HTR-8/SVneo (cell line): ENCODE data around the gene C17orf50.
"Not testable (repeated sequence)": the region's sequence is repeated elsewhere in the genome, so short reads cannot be mapped to it uniquely, and the experiment has no call there.

Experiments used
- DNase-seq: peaks from one replicate; pipeline ENCODE4 v3.0.0; 2011; ENCODE audit warnings: low spot score, mixed read lengths; ENCODE audit not compliant: insufficient read length
- FAIRE-seq: peaks from 2 replicates; lab custom pipeline; 2011; peaks lifted over from hg19 to GRCh38; lab: Jason Lieb, UNC

Gene C17orf50

GRCh38 chr17:35750526-35751395, 9.9 kb upstream of the C17orf50 start:
- FAIRE-seq, result no peak
- DNase-seq, result no peak

GRCh38 chr17:35751541-35751940, 9.1 kb upstream of the C17orf50 start:
- FAIRE-seq, result not testable (repeated sequence)

GRCh38 chr17:35752471-35752870, 8.2 kb upstream of the C17orf50 start:
- FAIRE-seq, result no peak
- DNase-seq, result no peak

More at GRCh38 chr17:35751541-35751940, 9.1 kb upstream of the C17orf50 start:
- not testable (repeated sequence) for DNase-seq

- FAIRE-seq, result no peak
Observed at GRCh38 chr17:35752945-35753764, 7.5 kb upstream of the C17orf50 start, which contains the start of gene GAS2L2. Gene GAS2L2, minus strand, starts transcription at chr17:35753239. Its CDS starts 389 bp downstream, at chr17:35752850.

GRCh38 chr17:35757243-35757642, 3.4 kb upstream of the C17orf50 start:
- FAIRE-seq, result no peak

More at GRCh38 chr17:35752945-35753764, 7.5 kb upstream of the C17orf50 start, which contains the start of gene GAS2L2:
- no peak for DNase-seq

GRCh38 chr17:35761601-35762000, 914 bp downstream of the C17orf50 start:
- DNase-seq (no peak), FAIRE-seq (no peak)

More at GRCh38 chr17:35757243-35757642, 3.4 kb upstream of the C17orf50 start:
- no peak for DNase-seq

DNA sequence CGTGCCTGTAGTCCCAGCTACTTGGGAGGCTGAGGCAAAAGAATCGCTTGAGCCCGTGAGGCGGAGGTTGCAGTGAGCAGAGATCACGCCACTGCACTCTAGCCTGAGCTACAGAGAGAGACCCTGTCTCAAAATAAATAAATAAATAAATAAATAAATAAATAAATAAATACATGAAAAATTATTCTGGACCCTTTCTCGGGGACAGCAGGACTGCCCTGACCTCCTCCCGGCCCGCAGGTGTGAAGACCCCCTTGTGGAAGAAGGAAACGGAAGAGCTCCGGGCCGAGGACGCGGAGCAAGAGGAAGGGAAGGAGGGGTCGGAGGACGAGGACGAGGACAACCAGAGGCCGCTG, 3.1 kb downstream of the C17orf50 start:
- no peak for FAIRE-seq
- DNase-seq, result no peak

- FAIRE-seq (no peak), DNase-seq (peak; percentile 95)
Observed at GRCh38 chr17:35764123-35764991, 3.7 kb downstream of the C17orf50 start.

DNA sequence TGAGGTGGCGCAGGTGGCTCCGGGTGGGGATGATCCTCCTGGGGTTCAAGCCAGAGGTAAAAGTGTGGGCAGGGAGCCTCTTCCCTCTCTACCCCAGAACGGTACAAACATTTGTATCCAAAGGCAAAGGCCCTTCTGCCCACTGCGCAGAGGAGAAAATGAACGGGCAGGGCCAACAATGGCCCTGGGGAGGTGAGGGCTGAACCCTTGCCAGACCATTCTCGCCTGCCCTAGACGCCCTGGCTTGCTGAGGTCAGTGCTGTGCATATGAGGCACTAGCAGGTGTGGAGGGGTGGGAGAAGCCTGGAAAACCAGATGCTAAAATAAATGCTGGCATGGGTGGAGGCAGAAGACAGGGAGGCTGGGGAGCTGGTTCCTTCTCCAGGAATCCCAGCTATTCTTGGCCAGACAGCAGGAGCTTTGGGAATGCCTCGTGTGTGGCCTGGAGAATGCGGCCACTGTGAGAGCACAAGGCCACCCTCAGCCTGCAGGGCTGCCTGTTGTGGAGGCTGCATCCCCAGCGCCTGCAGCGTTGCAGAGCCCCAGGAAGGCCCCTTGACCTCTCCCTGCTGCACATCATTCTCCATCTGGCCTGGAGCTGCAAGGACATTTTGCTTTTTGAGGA, 4.5 kb downstream of the C17orf50 start:
- DNase-seq (no peak), FAIRE-seq (no peak)

GRCh38 chr17:35765756-35766488, 5.2 kb downstream of the C17orf50 start:
- FAIRE-seq (no peak), DNase-seq (no peak)

DNA sequence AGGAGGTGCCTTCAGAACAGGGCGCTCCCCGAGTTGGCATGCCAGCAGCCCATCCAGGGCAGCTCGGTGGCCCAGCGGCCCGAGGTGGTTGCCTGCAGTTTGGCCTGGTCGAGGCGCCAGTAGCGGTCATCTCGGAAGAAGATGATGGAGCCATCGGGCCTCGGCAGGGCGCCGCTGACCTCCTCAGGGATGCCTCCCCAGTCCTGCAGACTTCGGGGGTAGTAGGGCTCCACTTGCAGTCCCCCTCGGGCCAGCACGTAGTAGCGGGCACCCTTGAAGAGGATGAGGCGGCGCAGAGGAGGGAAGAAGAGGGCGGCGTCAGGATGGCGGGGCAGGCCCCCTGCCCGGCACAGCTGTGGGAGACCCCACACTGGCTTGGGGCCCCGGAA, 5.8 kb downstream of the C17orf50 start:
- no peak for FAIRE-seq
- DNase-seq, result no peak

- DNase-seq (peak; percentile 65), FAIRE-seq (no peak)
Observed at GRCh38 chr17:35766903-35767510, 6.3 kb downstream of the C17orf50 start.

GRCh38 chr17:35768797-35769196, 8.1 kb downstream of the C17orf50 start:
- no peak for DNase-seq
- no peak for FAIRE-seq

GRCh38 chr17:35769895-35770486, 9.3 kb downstream of the C17orf50 start:
- FAIRE-seq, result no peak

DNA sequence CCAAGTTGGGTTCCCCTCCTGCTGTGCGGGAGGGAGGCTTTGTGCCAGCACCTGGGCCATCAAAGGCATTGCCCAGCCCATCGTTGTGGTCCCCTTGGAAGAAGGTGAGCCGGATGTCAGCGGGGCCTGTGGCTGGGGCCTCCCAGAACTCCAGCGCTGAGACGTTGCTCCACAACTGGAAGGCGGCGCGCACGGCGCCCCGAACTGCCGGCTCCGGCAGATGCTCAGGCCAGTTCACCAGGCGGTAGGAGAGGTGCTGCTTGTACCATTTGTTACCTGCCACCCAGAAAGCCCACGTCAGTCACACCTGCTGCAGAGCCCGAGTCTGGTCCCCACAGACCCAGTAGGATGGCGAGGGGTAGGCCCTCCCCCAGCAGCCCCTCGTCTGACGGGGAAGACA, 12.4 kb downstream of the C17orf50 start:
- FAIRE-seq (no peak), DNase-seq (no peak)

More at GRCh38 chr17:35769895-35770486, 9.3 kb downstream of the C17orf50 start:
- DNase-seq, result no peak

DNA sequence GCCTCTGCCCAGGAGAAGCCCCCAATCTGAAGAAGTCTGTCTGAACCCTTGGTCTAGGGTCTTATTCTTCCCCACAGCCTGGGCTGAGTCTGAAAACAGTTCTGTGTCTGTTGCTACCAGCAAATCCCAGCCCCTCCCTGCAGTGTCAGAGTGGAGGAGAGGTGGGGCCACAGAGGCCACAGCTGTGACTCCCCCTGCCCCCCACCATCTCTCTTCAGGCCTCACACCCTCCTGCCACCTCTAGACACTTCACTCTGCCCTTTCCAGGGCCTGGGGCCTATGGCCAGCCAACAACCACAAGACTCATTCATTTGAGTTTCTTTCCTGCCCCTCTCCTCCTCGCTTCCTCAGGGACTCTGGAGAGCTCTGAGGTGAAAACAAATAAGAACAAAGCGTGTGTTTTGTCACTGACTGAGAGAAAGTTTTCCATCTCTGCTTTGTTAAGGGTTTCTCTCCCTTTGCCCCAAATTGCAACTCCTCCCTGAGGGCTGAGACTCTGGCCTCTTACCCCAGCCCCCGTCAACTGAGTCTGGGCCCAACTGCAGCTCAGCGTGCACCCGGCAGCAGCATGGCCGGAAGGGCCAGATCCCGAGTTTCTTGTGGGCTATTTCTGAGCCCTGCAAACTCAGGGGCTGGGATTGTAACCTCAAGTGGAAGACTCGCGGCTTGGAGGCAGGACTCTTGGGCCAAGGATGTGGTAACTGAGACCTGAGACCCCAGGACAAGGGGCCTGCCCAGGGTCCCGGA, 13.2 kb downstream of the C17orf50 start:
- no peak for FAIRE-seq
- no peak for DNase-seq

DNA sequence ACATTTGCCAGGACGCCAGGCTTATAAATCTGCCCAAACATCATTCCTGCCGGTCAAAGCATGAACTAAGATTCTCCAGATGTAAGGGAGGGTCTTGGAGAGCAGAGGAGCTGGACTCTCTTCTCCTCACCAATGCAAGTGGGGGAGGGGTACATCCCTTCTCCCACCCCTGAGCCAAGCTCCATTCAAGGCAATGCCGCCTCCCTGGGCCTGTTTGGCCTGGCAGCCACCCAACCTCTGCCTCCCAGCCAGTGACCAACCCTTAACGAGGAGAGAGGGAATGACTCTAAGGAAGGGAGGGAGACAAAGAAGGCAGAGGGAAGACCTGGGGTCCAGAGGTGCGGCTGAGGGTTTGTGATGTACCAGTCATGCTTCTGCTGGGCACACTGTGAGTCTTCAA, 13.8 kb downstream of the C17orf50 start:
- FAIRE-seq (no peak), DNase-seq (no peak)
